ENCODE data around the gene IL3RA.
"Not testable (repeated sequence)": the region's sequence is repeated elsewhere in the genome, so short reads cannot be mapped to it uniquely, and the experiment has no call there.

The IL3RA gene

GRCh38 chrX:1330605-1331004, 6.0 kb upstream of the IL3RA start:
- no peak for DNase-seq (ENCODE audit: low read depth in 2 of 2)

- not testable (repeated sequence) for DNase-seq (ENCODE audit: low read depth in 2 of 2)
Measured at GRCh38 chrX:1332433-1332832, 4.2 kb upstream of the IL3RA start.

DNA sequence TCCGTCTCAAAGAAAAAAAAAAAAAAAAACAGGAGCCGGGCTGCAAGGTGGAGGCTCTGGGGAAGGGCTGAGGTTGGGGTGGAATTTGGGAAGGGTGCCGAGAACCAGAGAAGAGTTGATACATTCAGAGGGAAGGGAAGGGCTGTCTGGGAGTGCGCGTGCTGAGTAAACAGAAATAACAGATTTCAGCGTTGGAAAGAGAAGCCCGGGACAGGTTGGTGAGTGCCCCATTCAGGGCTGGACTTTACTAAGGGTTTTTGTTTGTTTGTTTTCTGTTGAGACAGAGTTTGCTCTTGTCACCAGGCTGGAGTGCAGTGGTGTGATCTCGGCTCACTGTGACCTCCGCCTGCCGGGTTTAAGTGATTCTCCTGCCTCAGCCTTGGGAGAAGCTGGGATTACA, 1.7 kb upstream of the IL3RA start:
- DNase-seq (ENCODE audit: low read depth in 2 of 2): no peak

- no peak for DNase-seq (ENCODE audit: low read depth in 2 of 2)
Measured at GRCh38 chrX:1336948-1337779, 579 bp downstream of the IL3RA start.

GRCh38 chrX:1341545-1342184, 5.1 kb downstream of the IL3RA start:
- DNase-seq (ENCODE audit: low read depth in 2 of 2): no peak

DNA sequence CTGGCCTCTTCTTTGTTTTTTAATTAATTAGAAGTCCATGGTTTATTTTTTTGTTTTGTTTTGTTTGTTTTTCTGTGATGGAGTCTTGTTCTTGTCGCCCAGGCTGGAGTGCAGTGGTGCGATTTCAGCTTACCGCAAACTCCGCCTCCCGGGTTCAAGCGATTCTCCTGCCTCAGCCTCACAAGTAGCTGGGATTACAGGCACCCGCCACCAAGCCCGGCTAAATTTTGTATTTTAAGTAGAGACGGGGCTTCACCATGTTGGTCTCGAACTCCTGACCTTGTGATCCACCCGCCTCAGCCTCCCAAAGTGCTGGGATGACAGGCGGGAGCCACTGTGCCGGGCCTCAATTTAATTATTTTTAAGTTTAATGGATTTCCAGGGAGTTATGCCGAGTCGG, 13.0 kb downstream of the IL3RA start:
- not testable (repeated sequence) for DNase-seq (ENCODE audit: low read depth in 2 of 2)

DNA sequence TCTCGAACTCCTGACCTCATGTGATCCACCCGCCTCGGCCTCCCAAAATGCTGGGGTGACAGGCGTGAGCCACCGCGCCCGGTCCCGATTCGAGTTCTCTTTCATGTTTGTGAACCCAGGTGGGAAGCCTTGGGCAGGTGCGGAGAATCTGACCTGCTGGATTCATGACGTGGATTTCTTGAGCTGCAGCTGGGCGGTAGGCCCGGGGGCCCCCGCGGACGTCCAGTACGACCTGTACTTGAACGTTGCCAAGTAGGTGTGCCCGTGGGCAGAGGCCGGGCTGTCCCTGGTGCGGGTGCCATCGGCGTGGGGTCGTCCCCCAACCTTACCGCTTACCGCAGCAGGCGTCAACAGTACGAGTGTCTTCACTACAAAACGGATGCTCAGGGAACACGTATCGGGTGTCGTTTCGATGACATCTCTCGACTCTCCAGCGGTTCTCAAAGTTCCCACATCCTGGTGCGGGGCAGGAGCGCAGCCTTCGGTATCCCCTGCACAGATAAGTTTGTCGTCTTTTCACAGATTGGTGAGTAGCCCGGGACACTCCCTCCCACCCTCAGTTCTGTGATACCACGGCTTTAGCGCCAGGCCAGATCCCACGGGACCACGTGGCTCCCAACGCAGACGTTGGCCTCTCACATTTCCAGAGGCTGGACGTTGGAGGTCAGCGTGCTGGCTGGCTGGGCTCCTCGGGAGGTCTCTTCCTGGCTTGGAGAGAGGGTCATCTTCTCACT, 15.6 kb downstream of the IL3RA start:
- no peak for DNase-seq (ENCODE audit: low read depth in 2 of 2)

- no peak for DNase-seq (ENCODE audit: low read depth in 2 of 2)
Measured at GRCh38 chrX:1354036-1355019, 17.7 kb downstream of the IL3RA start.

DNA sequence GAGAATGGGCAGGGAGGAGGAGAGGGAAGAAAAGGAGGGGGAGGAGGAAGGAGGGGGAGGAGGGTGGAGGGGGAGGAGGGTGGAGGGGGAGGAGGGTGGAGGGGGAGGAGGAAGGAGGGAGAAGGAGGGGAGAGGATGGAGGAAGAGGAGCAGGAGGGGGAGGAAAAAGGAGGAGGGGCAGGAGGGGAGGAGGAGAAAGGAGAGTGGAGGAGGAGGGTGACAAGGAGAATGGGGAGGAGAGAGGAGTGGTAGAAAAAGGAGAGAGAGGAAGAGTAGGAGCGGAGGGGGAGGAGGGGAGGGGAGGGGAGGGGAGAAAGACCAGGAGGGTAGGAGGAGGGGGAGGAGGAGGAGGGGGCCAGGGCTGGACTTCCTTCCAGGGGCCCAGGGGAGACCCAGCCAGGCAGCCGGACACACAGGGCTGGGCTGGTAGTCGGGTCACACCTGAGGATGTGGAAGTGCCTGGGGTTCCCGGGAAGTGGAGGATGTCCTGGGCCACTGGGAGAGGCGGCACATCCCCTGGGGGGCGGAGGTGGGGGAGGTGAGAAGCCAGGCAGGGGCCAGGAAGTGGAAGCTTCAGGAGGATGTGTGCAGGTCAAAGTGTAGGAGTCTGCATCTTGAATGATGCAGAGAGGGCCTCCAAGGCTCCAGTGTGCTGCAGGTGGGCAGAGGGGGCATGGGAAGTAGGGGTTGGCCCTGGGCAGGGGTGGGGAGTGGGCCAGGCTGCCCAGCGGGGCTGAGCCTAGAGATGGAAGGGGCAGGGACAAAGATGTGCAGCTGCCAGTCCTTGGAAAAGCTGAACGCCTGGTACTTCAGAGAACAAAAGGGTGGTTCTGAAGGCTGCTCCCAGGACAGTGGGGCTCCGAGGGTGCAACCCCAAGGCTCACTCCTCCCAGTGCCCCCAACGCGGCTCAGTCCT, 18.8 kb downstream of the IL3RA start:
- DNase-seq (ENCODE audit: low read depth in 2 of 2): no peak

DNA sequence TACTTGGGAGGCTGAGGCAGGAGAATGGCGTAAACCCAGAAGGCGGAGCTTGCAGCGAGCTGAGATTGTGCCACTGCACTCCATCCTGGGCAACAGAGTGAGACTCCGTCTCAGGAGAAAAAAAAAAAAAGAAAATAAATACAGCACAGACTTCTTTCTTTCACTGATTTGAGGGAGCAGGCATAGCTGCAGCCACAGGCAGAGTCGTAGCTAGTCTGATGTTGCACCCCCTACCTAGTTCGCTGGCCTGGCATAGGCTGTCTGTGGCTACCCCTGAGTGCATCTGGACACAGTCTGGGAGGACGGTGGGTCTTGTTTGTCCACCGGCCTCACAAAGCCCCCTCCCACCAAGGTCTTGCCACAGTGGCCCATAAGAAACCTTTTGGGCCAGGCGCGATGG, 21.4 kb downstream of the IL3RA start:
- DNase-seq (ENCODE audit: low read depth in 2 of 2): no peak

- DNase-seq (ENCODE audit: low read depth in 2 of 2): no peak
Measured at GRCh38 chrX:1358793-1359476, 22.4 kb downstream of the IL3RA start.

DNA sequence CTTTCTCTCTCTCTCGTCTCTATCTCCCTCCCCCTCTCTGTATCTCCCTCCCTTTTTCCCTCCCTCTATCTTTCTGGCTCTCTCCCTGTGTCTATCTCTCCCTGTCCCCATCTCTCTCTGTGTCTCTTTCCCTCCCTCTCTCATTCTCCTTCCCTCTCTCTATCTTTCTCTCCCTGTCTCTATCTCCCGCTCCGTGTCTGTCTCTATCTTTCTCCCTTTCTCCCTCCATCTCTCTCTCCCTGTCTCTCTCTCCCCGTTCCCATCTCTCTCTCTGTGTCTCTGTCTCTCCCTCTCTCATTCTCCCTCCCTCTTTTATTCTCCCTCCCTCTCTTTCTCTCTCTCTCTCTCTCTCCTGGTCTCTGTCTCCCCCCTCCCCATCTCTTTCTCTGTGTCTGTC, 22.9 kb downstream of the IL3RA start:
- no peak for DNase-seq (ENCODE audit: low read depth in 2 of 2)

GRCh38 chrX:1360171-1360570, 23.6 kb downstream of the IL3RA start:
- DNase-seq (ENCODE audit: low read depth in 2 of 2): no peak

DNA sequence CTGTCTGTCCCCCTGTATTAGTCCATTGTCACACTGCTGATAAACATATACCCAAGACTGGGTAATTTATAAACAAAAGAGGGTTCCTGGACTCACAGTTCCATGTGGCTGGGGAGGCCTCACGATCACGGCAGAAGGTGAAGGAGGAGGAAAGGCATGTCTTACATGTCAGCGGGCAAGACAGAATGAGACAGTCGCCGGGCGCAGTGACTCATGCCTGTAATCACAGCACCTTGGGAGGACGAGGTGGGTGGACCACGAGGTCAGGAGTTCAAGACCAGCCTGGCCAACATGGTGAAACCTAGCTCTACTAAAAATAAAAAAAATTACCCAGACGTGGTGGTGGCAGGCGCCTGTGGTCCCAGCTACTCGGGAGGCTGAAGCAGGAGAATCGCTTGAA, 24.7 kb downstream of the IL3RA start:
- DNase-seq (ENCODE audit: low read depth in 2 of 2): no peak

DNA sequence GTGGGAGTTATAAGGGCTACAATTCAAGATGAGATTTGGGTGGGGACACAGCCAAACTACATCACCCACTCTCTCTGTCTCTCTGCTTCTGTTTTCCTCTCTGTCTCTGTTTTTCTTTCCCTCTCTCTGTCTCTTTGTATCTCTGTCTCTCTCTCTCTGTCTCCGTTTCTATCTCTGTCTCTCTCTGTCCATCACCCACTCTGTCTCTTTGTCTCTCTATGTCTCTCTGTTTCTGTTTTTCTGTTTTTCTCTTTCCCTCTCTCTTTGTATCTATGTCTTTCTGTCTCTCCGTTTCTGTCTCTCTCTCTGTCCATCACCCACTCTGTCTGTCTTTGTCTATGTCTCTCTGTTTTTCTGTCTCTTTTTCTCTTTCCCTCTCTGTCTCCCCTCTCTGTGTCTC, 25.3 kb downstream of the IL3RA start:
- no peak for DNase-seq (ENCODE audit: low read depth in 2 of 2)

DNA sequence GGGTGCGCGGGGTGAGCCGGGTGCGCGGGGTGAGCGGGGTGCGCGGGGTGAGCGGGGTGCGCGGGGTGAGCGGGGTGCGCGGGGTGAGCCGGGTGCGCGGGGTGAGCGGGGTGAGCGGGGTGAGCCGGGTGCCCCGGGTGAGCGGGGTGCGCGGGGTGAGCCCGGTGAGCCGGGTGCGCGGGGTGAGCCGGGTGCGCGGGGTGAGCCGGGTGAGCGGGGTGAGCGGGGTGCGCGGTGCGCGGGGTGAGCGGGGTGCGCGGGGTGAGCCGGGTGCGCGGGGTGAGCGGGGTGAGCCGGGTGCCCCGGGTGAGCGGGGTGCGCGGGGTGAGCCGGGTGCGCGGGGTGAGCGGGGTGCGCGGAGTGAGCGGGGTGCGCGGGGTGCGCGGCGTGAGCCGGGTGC, 29.8 kb downstream of the IL3RA start:
- not testable (repeated sequence) for DNase-seq (ENCODE audit: low read depth in 2 of 2)

GRCh38 chrX:1368385-1368698, 31.8 kb downstream of the IL3RA start:
- DNase-seq (ENCODE audit: low read depth in 2 of 2): no peak

DNA sequence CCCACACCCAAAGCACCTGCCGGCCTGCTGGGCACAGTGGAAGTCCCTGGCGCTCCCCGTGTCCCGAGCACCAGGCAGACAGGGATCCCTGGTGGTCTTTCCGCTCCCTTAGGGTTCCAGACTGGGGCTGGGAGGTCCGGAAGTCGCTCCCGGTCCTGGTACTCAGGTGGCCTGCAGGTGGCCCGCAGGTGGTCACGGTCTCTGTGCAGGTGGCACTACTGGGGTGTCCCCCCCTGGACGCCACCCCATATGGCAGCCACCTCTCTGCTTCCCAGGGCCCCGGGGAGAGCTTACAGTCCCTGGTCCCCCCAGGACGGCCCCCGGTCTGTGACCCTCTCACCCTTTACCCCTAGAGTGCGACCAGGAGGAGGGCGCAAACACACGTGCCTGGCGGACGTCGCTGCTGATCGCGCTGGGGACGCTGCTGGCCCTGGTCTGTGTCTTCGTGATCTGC, 41.7 kb downstream of the IL3RA start:
- no peak for DNase-seq (ENCODE audit: low read depth in 2 of 2)

GRCh38 chrX:1380672-1381233, 44.2 kb downstream of the IL3RA start:
- DNase-seq (ENCODE audit: low read depth in 2 of 2): no peak

Measured in stimulated activated CD8-positive, alpha-beta memory T cell treated with anti-CD3 and anti-CD28 coated beads, Interleukin-15, amount 100 ng/mL, for 48 hours (primary cell).